K562 (cell line): ENCODE measurements around the gene PLEKHG5. TPM values are rescaled to one million over a fixed set of nuclear protein-coding genes. Genes with fewer than 3 reads are reported as not detected.

Experiments used
- ATAC-seq: fragments of 200-7000 bp; cut with Tn5 transposase; 3 replicates; pipeline ENCODE4 v1.9.1; 2020; ENCODE audit warnings: moderate library complexity
- BruUV-seq: library from RNA; stranded (reverse); fragments of 400-500 nt; replicated peaks from 2 replicates; lab custom pipeline; 2021; lab: Mats Ljungman, UMichigan
- CTCF ChIA-PET: fragments of 300-600 bp; formaldehyde crosslinking; extraction: SDS; loops from one replicate; lab custom pipeline; 2021; ENCODE audit warnings: low intra/inter-chr PET ratio; lab: Yijun Ruan, JAX
- POLR2A ChIA-PET: fragments of 300-600, 350-650 bp; sonication (Branson Sonifier 250); formaldehyde crosslinking; extraction: SDS; loops from one replicate; lab custom pipeline; 2021; ENCODE audit warnings: antibody characterized with exemption, inconsistent platforms; lab: Yijun Ruan, JAX
- DNase-seq, 4 experiments: peaks; one replicate each; pipeline versions ENCODE4 v3.0.0 to v3.0.0-alpha.2; 2011 to 2018; ENCODE audit warnings: low spot score in 3 of 4, mixed read lengths in 3 of 4; ENCODE audit errors: extremely low read depth in 1 of 4
- FAIRE-seq: peaks from 2 replicates; lab custom pipeline; 2011; peaks lifted over from hg19 to GRCh38; lab: Jason Lieb, UNC
- H2AFZ ChIP-seq: 2 replicates; pipeline ENCODE4 v1.6.0; 2011; ENCODE audit warnings: low read depth, low read length, control low read depth, inconsistent platforms
- H3K27ac ChIP-seq: fragments of 200-600 bp; 3 replicates; pipeline ENCODE4 v1.8.0; 2011; ENCODE audit warnings: low read depth, mild to moderate bottlenecking, control low read depth, inconsistent platforms, low read length, moderate library complexity, mixed read lengths; ENCODE audit errors: extremely low read depth
- H3K27me3 ChIP-seq, 2 experiments: fragments of 300-600 bp in 1 of 2; 2 replicates in 1 of 2; 3 replicates in 1 of 2; pipeline versions ENCODE4 v1.6.0 to v1.8.0; 2011; ENCODE audit warnings: inconsistent platforms in 2 of 2, low read length in 2 of 2, mild to moderate bottlenecking in 1 of 2, mixed read lengths in 1 of 2, moderate library complexity in 1 of 2; ENCODE audit not compliant: control insufficient read depth in 2 of 2, insufficient read depth in 2 of 2
- H3K36me3 ChIP-seq: fragments of 300-600 bp; 3 replicates; pipeline ENCODE4 v1.8.0; 2011; ENCODE audit warnings: mild to moderate bottlenecking, low read length, inconsistent platforms; ENCODE audit not compliant: control insufficient read depth, insufficient read depth
- H3K4me1 ChIP-seq, 2 experiments: fragments of 200-600 bp in 1 of 2; replicated peaks in 1 of 2; 2 replicates in 1 of 2; 3 replicates in 1 of 2; pipeline versions ENCODE4 v1.5.1 to v1.8.0; 2011; ENCODE audit warnings: inconsistent platforms in 2 of 2, low read length in 2 of 2, mild to moderate bottlenecking in 1 of 2, mixed read lengths in 1 of 2, moderate library complexity in 1 of 2; ENCODE audit not compliant: control insufficient read depth in 2 of 2, insufficient read depth in 2 of 2
- H3K4me2 ChIP-seq: 2 replicates; pipeline ENCODE4 v1.6.1; 2011; ENCODE audit warnings: low read length, control low read depth, inconsistent platforms, mixed read lengths; ENCODE audit not compliant: insufficient read depth
- H3K4me3 ChIP-seq: fragments of 200-600 bp; sonication (generic), shearing (Covaris generic); 2 replicates; pipeline ENCODE4 v1.5.1; 2016; ENCODE audit warnings: control low read depth, inconsistent platforms
- H3K79me2 ChIP-seq: fragments of 200-600 bp; 3 replicates; pipeline ENCODE4 v1.8.0; 2011; ENCODE audit warnings: low read length, inconsistent platforms; ENCODE audit not compliant: control insufficient read depth, insufficient read depth
- H3K9ac ChIP-seq, 2 experiments: 2 replicates each; pipeline versions ENCODE4 v1.6.0 to v1.6.1; 2011; ENCODE audit warnings: low read depth in 2 of 2, low read length in 2 of 2, control low read depth in 1 of 2, inconsistent platforms in 1 of 2, mild to moderate bottlenecking in 1 of 2, mixed read lengths in 1 of 2; ENCODE audit not compliant: insufficient read depth in 1 of 2
- H3K9me1 ChIP-seq: one replicate; pipeline ENCODE4 v1.6.0; 2011; ENCODE audit warnings: inconsistent platforms, mild to moderate bottlenecking, low read length, moderate library complexity; ENCODE audit not compliant: control insufficient read depth, insufficient read depth
- H3K9me3 ChIP-seq: replicated peaks from 2 replicates; pipeline ENCODE4 v1.5.1; 2011; ENCODE audit warnings: low read depth, low read length, inconsistent platforms; ENCODE audit not compliant: control insufficient read depth, insufficient read depth
- H4K20me1 ChIP-seq: replicated peaks from 2 replicates; pipeline ENCODE4 v1.6.1; 2011; ENCODE audit warnings: low read length, inconsistent platforms, mixed read lengths; ENCODE audit not compliant: control insufficient read depth, insufficient read depth
- ARID3B ChIP-seq: fragments of 250-450 bp; sonication (Bioruptor Pico); IDR thresholded peaks from 2 replicates; pipeline ENCODE4 v1.4.0; 2020; ENCODE audit warnings: borderline replicate concordance
- E4F1 ChIP-seq: fragments of 250-450 bp; sonication (Bioruptor Pico); IDR thresholded peaks from 2 replicates; pipeline ENCODE4 v1.5.0; 2021; ENCODE audit warnings: mild to moderate bottlenecking, borderline replicate concordance
- MCM3 ChIP-seq: fragments of 450-650 bp; IDR thresholded peaks from 2 replicates; pipeline ENCODE4 v1.6.1; 2016
- MED1 ChIP-seq: sonication (generic); formaldehyde crosslinking; IDR thresholded peaks from 2 replicates; pipeline ENCODE4 v1.8.1; 2023; ENCODE audit warnings: missing genetic modification reagents, borderline replicate concordance
- NR2C1 ChIP-seq, 2 experiments: fragments of 450-650 bp; IDR thresholded peaks; 2 replicates each; pipeline ENCODE4 v1.6.1; 2017; ENCODE audit warnings: mild to moderate bottlenecking in 2 of 2, antibody characterized with exemption in 1 of 2, inconsistent platforms in 1 of 2, missing compliant biosample characterization in 1 of 2, missing genetic modification characterization in 1 of 2
- POLR3G ChIP-seq: IDR thresholded peaks from 2 replicates; pipeline ENCODE4 v1.6.1; 2011; ENCODE audit not compliant: insufficient read length, insufficient replicate concordance; ENCODE audit errors: extremely low read depth
- PREB ChIP-seq: sonication (generic); formaldehyde crosslinking; IDR thresholded peaks from 2 replicates; pipeline ENCODE4 v1.8.1; 2023; ENCODE audit warnings: mild to moderate bottlenecking, missing genetic modification reagents
- PTBP1 ChIP-seq: fragments of 200-400 bp; formaldehyde crosslinking; IDR thresholded peaks from 2 replicates; pipeline ENCODE4 v1.6.1; 2017; ENCODE audit warnings: low read depth, low read length
- SAFB ChIP-seq: fragments of 200-400 bp; formaldehyde crosslinking; IDR thresholded peaks from 2 replicates; pipeline ENCODE4 v1.6.1; 2017; ENCODE audit warnings: low read depth, low read length, borderline replicate concordance
- SNIP1 ChIP-seq: fragments of 450-650 bp; IDR thresholded peaks from 2 replicates; pipeline ENCODE4 v1.7.1; 2017; ENCODE audit warnings: low read depth, mild to moderate bottlenecking
- ZBTB49 ChIP-seq: sonication (generic); formaldehyde crosslinking; IDR thresholded peaks from 2 replicates; pipeline ENCODE4 v1.8.0; 2022; ENCODE audit warnings: missing genetic modification reagents, mild to moderate bottlenecking, borderline replicate concordance
- ZSCAN32 ChIP-seq: fragments of 450-650 bp; formaldehyde crosslinking; IDR thresholded peaks from 2 replicates; pipeline ENCODE4 v1.4.0; 2020; ENCODE audit warnings: mild to moderate bottlenecking, moderate library complexity
- WGBS: fragments of 100-300 bp; shearing (Covaris generic); methylation state at CpG from one replicate; pipeline ENCODE4 v1.1.6; 2016; ENCODE audit warnings: low coverage, mixed read lengths; ENCODE audit not compliant: insufficient coverage; ENCODE audit errors: missing lambda C conversion rate; 5-methylcytosine and 5-hydroxymethylcytosine counted together
- in situ Hi-C: fragments of 300-500 bp; cut with MboI; formaldehyde crosslinking; loops from 4 replicates; pipeline ENCODE4 v1.15.0; 2018; ENCODE audit warnings: inconsistent platforms, mixed read lengths
- intact Hi-C: fragments of 100-400 bp; cut with micrococcal nuclease; formaldehyde crosslinking; loops from 2 replicates; pipeline ENCODE4 v1.14.2; 2022
- polyA plus RNA-seq, 8 experiments: library from polyadenylated mRNA; depleted of rRNA in 4 of 8; stranded (reverse) in 5 of 8; unstranded in 3 of 8; fragments of >200 nt; fragmentation: Nextera tagmentation in 2 of 8; fragmentation: Illumina TruSeq in 1 of 8; extraction: Ambion mirVana in 2 of 8; extraction: Trizol in 1 of 8; gene quantifications; 2 replicates each; pipeline versions ENCODE4 v1.2.1 to v1.2.3, GENCODE V29; 2011 to 2014; ENCODE audit warnings: inconsistent platforms in 1 of 8, missing spikeins in 1 of 8
- total RNA-seq, 7 experiments: library from RNA; depleted of rRNA in 6 of 7; stranded (reverse); fragments of >200 nt in 6 of 7; fragmentation: Illumina TruSeq in 2 of 7; extraction: Trizol in 2 of 7; gene quantifications; 2 replicates each; pipeline versions ENCODE4 v1.2.1 to v1.2.3, GENCODE V29; 2011 to 2021; ENCODE audit warnings: low replicate concordance in 1 of 7

Gene PLEKHG5
- total and polyA plus RNA-seq, 9 of the 15 experiments (the other 6 are each of a cell fraction or from before 2014, with no cell fraction given) = 0.04 to 0.29 (median 0.09) TPM; not detected in 3

- BruUV-seq = no TSS peak
- Histone ChIP-seq H3K9me1 (no peaks in the 10 kb centered on the region), H4K20me1 (peaks cover 28% of the 10 kb centered on the region; the same call in 1 of the 2 replicates), H3K27me3 (peaks cover 57 to 97% of the 10 kb centered on the region in 2 experiments), H3K4me1 (peaks cover 0 to 59% of the 10 kb centered on the region in 2 experiments; a peak in 2 of 5 replicates), H3K27ac (no peak overlapping the region), H3K4me3 (no peak overlapping the region), H3K4me2 (no peak overlapping the region), H3K9me3 (no peaks in the 10 kb centered on the region), H2AFZ (no peak overlapping the region), H3K79me2 (no peaks in the 10 kb centered on the region), H3K9ac (0 out of 4 replicates have a peak overlapping the region, but pooled peaks of 1 of the 2 experiments have one; percentile 4), H3K36me3 (no peaks in the 10 kb centered on the region)
- WGBS = 10% methylated on average over 11 of the region's 11 CpGs
- DNase-seq = no peak
- POLR2A ChIA-PET = interaction anchor here (0.8 to 1.1 kb wide), 4 partner anchors 13 to 26 kb away, joined by 3 to 4 read pairs (median 4); no protein-coding TSS in a partner anchor
- no peak for TF ChIP-seq SAFB
- TF ChIP-seq NR2C1 (IDR thresholded peaks at IDR 0.05) = no peak
- TF ChIP-seq NR2C1 (tag; IDR thresholded peaks at IDR 0.05) = no peak
- TF ChIP-seq ZSCAN32 (CRISPR knock-in tag) = no peak
- no peak for TF ChIP-seq E4F1 (CRISPR knock-in tag)
- no peak for TF ChIP-seq PREB (CRISPR knock-in tag)
- no peak for TF ChIP-seq MED1 (CRISPR knock-in tag)
- TF ChIP-seq MCM3 = no peak
- TF ChIP-seq POLR3G = no peak
- TF ChIP-seq ZBTB49 (CRISPR knock-in tag) = no peak
- TF ChIP-seq PTBP1 = no peak
- TF ChIP-seq SNIP1 = no peak
- no peak for TF ChIP-seq ARID3B (CRISPR knock-in tag)
- CTCF ChIA-PET = no interaction called here
- intact Hi-C loops (no loop called here), in situ Hi-C loops (no loop called here)
- FAIRE-seq = no peak
- ATAC-seq = peak; percentile 11; the same call in 2 of the 3 replicates
Measured at GRCh38 chr1:6508816-6509189, 17.3 kb upstream of the PLEKHG5 start.
